Epithelial cell of prostate (primary cell): ENCODE results near the gene TRMT44.
A peak's percentile ranks its signal among the peaks of the same experiment; 100 is the strongest.
"Not testable (repeated sequence)": the region's sequence is repeated elsewhere in the genome, so short reads cannot be mapped to it uniquely, and the experiment has no call there.

ENCODE experiments used
- DNase-seq: peaks from one replicate; pipeline ENCODE4 v3.0.0-alpha.2; 2011; ENCODE audit warnings: low read depth, low spot score
- H3K27ac ChIP-seq: fragments of 450-650 bp; 2 replicates; pipeline ENCODE4 v1.5.1; 2017; ENCODE audit warnings: mild to moderate bottlenecking

The TRMT44 gene

GRCh38 chr4:8406887-8407286 is 33.7 kb upstream of the TRMT44 start:
- H3K27ac ChIP-seq, DNase-seq: not testable (repeated sequence)

DNA sequence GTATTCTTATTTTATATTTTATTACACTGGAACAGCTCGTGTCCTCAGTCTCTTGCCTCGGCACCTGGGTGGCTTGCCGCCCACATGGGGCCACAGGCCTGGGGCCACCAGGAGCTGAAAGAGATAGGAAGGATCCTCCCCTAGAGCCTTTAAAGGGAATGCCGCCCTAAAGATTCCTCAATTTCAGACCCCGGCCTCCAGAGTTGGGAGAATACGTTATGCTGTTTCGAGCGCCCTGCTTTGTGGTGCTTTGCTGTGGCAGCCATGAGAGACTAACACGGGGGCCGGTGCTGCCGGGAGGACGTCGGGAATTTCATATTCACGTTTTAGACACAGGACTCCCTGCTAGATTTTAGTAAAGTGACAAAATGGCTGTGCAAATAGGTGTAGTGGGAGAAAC is 33.3 kb upstream of the TRMT44 start:
- no peak overlapping the region for H3K27ac ChIP-seq
- no peak for DNase-seq

- DNase-seq: no peak
- H3K27ac ChIP-seq: no peak overlapping the region
These were observed 32.8 kb upstream of the TRMT44 start for GRCh38 chr4:8407756-8408155.

GRCh38 chr4:8409264-8410065 is 31.1 kb upstream of the TRMT44 start:
- no peak for DNase-seq

DNA sequence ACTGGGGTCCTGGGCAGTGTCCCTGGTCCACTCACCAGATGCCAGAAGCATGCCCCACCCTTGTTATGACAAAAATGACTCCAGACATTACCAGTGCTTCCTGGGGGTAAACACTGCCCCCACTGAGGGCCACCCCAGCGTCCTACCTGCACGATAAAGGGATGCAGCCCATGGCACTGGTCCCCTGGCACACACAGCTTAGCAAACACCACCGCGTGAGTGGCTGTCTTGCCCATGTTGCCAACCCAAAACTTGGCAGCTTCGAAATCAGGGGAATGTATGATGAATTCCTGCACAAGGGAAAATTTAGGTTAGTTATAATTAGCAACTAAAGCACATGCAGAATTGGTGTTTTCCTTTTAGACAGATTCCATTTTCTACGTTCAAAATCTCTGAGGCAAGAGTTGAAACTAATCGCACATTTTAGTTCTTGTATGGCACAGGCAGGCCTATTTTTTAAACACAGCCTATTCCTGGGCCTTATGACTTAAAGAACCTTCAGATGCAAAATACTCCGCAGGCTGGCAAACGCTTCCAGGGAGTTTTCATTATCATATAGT is 30.4 kb upstream of the TRMT44 start:
- DNase-seq: no peak
- no peak overlapping the region for H3K27ac ChIP-seq

More at GRCh38 chr4:8409264-8410065, 31.1 kb upstream of the TRMT44 start:
- H3K27ac ChIP-seq: no peak overlapping the region

GRCh38 chr4:8410641-8411271 is 29.8 kb upstream of the TRMT44 start:
- H3K27ac ChIP-seq: no peak overlapping the region
- no peak for DNase-seq

- DNase-seq: no peak
- H3K27ac ChIP-seq: no peak overlapping the region
These were observed 29.0 kb upstream of the TRMT44 start for GRCh38 chr4:8411351-8412180.

DNA sequence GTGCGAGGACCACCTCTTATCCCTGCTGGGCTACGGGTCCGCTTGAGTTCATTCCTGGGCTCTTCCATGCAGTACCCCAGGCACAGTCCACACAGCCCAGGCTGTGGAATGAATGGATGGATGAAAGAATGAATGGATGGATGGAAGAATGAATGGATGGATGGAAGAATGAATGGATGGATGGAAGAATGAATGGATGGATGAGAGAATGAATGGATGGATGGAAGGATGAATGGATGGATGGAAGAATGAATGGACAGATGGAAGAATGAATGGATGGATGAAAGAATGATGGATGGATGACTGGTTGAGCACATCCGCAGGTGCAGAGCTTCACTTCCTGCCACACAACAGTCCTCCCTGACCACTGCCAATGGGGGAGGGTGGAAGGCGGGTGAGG is 28.3 kb upstream of the TRMT44 start:
- H3K27ac ChIP-seq: no peak overlapping the region
- DNase-seq: no peak

- DNase-seq: no peak
- H3K27ac ChIP-seq: no peak overlapping the region
These were observed 26.2 kb upstream of the TRMT44 start for GRCh38 chr4:8414377-8414776.

- no peak overlapping the region for H3K27ac ChIP-seq
- DNase-seq: no peak
These were observed 23.4 kb upstream of the TRMT44 start for GRCh38 chr4:8417071-8417614.

- no peak for DNase-seq
- H3K27ac ChIP-seq: no peak overlapping the region
These were observed 21.1 kb upstream of the TRMT44 start for GRCh38 chr4:8419222-8420041.

DNA sequence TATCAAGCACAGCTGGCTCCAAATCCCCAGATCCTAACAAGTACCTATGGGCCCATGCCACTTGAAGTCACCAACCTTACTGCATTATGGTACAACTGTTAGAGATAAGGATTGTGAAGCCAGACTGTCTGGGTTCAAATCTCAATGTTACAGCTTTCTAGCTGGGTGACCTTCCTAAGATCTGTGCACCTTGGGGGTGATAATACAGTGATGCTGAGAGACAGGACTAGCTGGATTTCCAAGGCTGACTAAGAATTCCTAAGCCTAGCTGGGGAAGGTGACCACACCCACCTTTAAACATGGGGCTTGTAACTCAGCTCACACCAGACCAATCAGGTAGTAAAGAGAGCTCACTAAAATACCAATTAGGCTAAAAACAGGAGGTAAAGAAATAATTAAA is 20.4 kb upstream of the TRMT44 start:
- not testable (repeated sequence) for H3K27ac ChIP-seq, DNase-seq

GRCh38 chr4:8422327-8422726 is 18.2 kb upstream of the TRMT44 start:
- no peak overlapping the region for H3K27ac ChIP-seq
- DNase-seq: no peak

- no peak overlapping the region for H3K27ac ChIP-seq
- DNase-seq: no peak
These were observed 17.8 kb upstream of the TRMT44 start for GRCh38 chr4:8422786-8423185.

GRCh38 chr4:8427262-8427661 is 13.3 kb upstream of the TRMT44 start:
- no peak for DNase-seq
- no peak overlapping the region for H3K27ac ChIP-seq

DNA sequence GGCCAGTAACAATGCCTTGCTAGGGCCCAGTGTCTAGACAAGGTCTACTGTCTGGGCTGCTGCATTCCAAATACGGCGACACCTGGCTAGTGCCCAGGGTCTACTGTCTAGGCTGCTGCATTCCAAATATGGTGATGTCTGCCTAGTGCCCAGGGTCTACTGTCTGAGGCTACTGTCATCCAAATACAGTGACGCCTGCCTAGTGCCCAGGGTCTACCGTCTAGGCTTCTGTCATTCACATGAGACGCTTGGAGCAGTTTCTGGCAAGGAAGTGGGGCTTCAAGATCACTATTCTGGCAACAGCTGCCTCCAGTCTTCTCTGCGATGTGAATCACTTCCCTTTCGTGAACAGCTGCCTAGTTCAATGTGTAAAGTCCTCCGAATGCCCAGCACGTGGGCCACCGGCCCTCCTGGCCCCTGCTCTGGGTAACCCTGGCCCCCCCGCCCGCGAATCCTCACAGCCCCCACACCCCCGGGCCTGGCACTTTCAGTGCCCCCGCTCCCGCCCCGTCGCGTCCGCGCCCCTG is 12.8 kb upstream of the TRMT44 start:
- H3K27ac ChIP-seq: peak overlapping the region; percentile 57
- no peak for DNase-seq

DNA sequence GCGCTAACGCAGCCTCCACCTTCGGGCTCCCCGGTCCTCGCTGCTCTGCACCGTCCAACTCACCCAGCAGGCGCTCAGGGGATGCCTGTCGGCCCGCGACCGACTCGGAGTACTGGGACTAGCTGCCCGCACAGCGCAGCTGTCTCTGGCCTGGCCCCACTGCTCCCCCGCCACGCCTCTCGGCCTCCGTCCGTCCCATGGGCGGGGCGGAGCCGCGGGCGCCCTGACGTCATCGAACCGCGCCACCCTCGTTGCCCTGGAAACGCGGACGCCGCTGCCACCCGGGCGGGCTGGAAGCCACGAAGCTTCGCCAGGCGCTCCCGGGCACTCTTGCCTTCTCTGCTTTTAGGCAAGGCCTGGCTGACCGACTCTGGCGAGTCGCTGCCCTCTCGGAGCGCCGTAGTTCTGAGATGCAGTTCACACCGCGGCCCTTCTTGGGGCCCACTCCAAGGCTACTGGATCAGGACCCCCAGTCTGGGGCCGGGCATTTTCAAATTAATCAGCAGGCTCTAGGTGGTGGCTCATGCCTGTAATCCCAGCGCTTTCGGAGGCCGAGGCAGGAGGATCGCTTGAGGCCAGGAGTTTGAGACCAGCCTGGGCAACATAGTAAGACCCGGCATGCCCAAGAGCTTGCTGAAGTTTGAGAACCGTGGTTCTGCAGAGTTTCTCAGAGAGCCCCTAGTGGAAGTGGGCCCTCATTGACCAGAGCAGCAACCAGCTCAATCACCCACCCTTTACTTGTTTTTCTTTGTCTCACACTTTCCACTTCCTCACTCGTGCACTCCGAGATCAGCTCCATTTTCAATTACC is 12.1 kb upstream of the TRMT44 start:
- H3K27ac ChIP-seq: peak overlapping the region; percentile 57
- DNase-seq: peak; percentile 29

DNA sequence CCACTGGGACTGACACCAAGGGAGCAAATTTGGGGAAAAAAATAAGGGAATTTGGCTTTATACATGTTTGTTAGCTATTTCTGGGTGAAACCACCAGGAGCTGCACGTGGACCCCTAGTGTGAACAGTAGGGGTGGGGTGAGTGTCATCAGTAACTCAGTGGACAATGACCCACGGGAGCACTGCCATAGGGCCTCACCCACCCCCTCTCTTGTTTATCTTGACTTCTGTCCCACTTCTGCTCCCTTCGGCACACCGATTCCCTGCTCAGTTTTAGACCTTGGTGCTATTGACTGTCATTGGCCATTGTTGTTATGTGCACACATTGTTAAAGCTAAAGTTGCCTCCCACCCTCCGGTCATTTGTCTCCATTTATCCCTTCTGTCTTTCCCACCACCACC is 9.0 kb upstream of the TRMT44 start:
- no peak overlapping the region for H3K27ac ChIP-seq

DNA sequence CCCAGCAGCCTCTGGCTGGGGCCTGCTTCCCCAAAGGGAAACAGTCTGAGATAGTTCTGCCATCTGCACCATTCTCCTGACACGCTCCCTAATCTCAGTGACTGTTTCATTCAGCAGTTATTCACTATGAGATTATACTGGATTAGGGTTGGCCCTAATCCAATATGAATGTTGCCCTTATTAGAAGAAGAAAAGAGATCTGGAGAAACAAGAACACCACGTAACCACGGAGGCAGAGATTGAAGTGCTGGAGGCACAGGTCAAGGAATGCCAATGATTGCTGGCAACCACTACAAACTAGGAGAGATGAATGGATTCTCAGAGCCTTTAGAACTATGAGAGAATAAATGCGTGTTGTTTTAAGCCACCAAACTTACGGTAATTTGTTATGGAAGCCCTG is 7.4 kb upstream of the TRMT44 start:
- no peak overlapping the region for H3K27ac ChIP-seq
- DNase-seq: no peak

More for the DNA sequence above, 9.0 kb upstream of the TRMT44 start:
- no peak for DNase-seq
